ENCODE data around the gene HOXB9. TPM values are rescaled to one million over a fixed set of nuclear protein-coding genes. Genes with fewer than 3 reads are reported as not detected.

Gene HOXB9
- total and polyA plus RNA-seq, 10 of the 15 experiments (the other 5 are each of a cell fraction or from before 2014, with no cell fraction given), result 0.01 to 0.49 (median 0.09) TPM; not detected in 5

- SMC1A ChIA-PET (ENCODE audit: uncharacterized antibody, unreplicated experiment), result no interaction called here
- CTCF ChIA-PET, result no interaction called here
- POLR2A ChIA-PET, result no interaction called here
- Histone ChIP-seq H3K79me2 (ENCODE audit: control insufficient read depth, insufficient read depth, low read length) (no peaks in the 10 kb centered on the region), H3K4me1 (ENCODE audit: control insufficient read depth, insufficient read depth, low read length) (peaks cover 17% of the 10 kb centered on the region), H3K36me3 (ENCODE audit: control insufficient read depth in 2 of 2, insufficient read depth in 2 of 2, low read length in 1 of 2) (no peaks in the 10 kb centered on the region; a peak in 1 of 4 replicates), H3K9me3 (replicated peaks; ENCODE audit: control insufficient read depth, insufficient read depth, low read length) (no peaks in the 10 kb centered on the region), H3K27ac (ENCODE audit: control insufficient read depth, insufficient read depth) (no peak overlapping the region), H2AFZ (ENCODE audit: control insufficient read depth, low read depth, low read length) (no peak overlapping the region), H3K27me3 (replicated peaks in 1 of 2; ENCODE audit: control insufficient read depth in 2 of 2, insufficient read depth in 2 of 2, low read length in 1 of 2) (peaks cover 15 to 22% of the 10 kb centered on the region in 2 experiments), H3K4me2 (ENCODE audit: control insufficient read depth, insufficient read depth) (no peak overlapping the region), H3K9ac (ENCODE audit: control insufficient read depth, insufficient read depth, low read length) (no peak overlapping the region), H3K4me3 (no peak overlapping the region), H4K20me1 (ENCODE audit: control insufficient read depth, insufficient read depth) (no peaks in the 10 kb centered on the region)
- BruUV-seq (replicated peaks), result no TSS peak
- WGBS (ENCODE audit: insufficient coverage, insufficient replicate concordance, low lambda C conversion rate, missing lambda C conversion rate), result 62% methylated on average over 15 of the region's 15 CpGs
- in situ Hi-C loops (cut with MboI), result no loop called here
- intact Hi-C loops (cut with micrococcal nuclease; ENCODE audit: unreplicated experiment), result no loop called here
- no peak for FAIRE-seq
- no peak for DNase-seq (ENCODE audit: low read depth, low spot score)
- no peak for ATAC-seq
- RAD21 ChIA-PET (ENCODE audit: unreplicated experiment), result interaction anchor here (0.6 to 1.2 kb wide), 2 partner anchors 145 to 502 kb away, joined by 3 read pairs; no protein-coding TSS in a partner anchor
- TF ChIP-seq ZNF274 (IDR thresholded peaks at IDR 0.05; ENCODE audit: insufficient read depth, insufficient read length), result no peak
- TF ChIP-seq RELB (IDR thresholded peaks at IDR 0.05; ENCODE audit: low read depth), result no peak
- no peak for TF ChIP-seq FOXM1 (IDR thresholded peaks at IDR 0.05; ENCODE audit: low read depth, low read length)
- TF ChIP-seq SIX5 (IDR thresholded peaks at IDR 0.05; ENCODE audit: low read depth, low read length, severe bottlenecking), result no peak
- no peak for TF ChIP-seq IKZF1 (conservative IDR thresholded peaks at IDR 0.05)
- TF ChIP-seq YY1 (IDR thresholded peaks at IDR 0.05; ENCODE audit: low read depth, low read length), result no peak
- TF ChIP-seq IRF4 (IDR thresholded peaks at IDR 0.05; ENCODE audit: low read depth, low read length), result no peak
- TF ChIP-seq ZBTB4 (CRISPR knock-in tag; IDR thresholded peaks at IDR 0.05), result no peak
- TF ChIP-seq ZNF687 (IDR thresholded peaks at IDR 0.05), result no peak
- TF ChIP-seq ZBED1 (IDR thresholded peaks at IDR 0.05; ENCODE audit: borderline replicate concordance), result no peak
Observed at GRCh38 chr17:48630925-48631692, 5.0 kb upstream of the HOXB9 start.
